ENCODE data around the gene PRDM10.
"Not testable (repeated sequence)": the region's sequence is repeated elsewhere in the genome, so short reads cannot be mapped to it uniquely, and the experiment has no call there.

PRDM10 gene

DNA sequence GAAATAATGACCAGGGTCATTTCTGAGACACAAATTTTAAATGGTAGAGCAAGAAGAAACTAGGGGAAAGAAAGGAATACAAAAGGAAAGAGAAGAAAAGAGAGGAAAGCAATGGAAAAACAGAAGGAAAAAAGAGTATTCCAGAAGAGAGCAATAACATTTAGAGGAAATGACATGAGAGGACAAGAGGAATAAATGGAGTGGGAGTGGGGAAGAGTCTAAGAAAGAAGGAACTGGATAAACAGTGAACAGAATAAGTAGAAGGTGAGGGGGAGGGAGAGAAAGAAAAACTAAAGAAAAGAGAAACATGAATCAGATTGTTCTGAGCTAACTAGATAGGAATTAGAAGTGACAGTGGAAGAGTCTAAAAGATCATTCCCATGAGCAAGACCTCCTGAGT lies 28.4 kb downstream of the PRDM10 start:
- Histone ChIP-seq H3K27me3 (ENCODE audit: control insufficient read depth, insufficient read depth, low read length) (no peaks in the 10 kb centered on the region), H3K4me3 (ENCODE audit: low read depth, low read length) (no peak overlapping the region), H3K4me1 (ENCODE audit: control insufficient read depth, insufficient read depth, low read length) (peaks cover 18% of the 10 kb centered on the region), H3K9me3 (ENCODE audit: control insufficient read depth, insufficient read depth, low read length) (no peaks in the 10 kb centered on the region), H3K27ac (ENCODE audit: low read depth, low read length) (peak overlapping the region; percentile 48), H3K9ac (ENCODE audit: low read depth, low read length) (no peak overlapping the region), H3K36me3 (ENCODE audit: control insufficient read depth, insufficient read depth, low read length) (no peaks in the 10 kb centered on the region)

- Histone ChIP-seq H3K27ac (ENCODE audit: low read depth, low read length) (peak overlapping the region; percentile 48), H3K9me3 (ENCODE audit: control insufficient read depth, insufficient read depth, low read length) (no peaks in the 10 kb centered on the region), H3K4me3 (ENCODE audit: low read depth, low read length) (no peak overlapping the region; the same call in 1 of the 2 replicates), H3K27me3 (ENCODE audit: control insufficient read depth, insufficient read depth, low read length) (no peaks in the 10 kb centered on the region), H3K9ac (ENCODE audit: low read depth, low read length) (no peak overlapping the region), H3K4me1 (ENCODE audit: control insufficient read depth, insufficient read depth, low read length) (peaks cover 18% of the 10 kb centered on the region), H3K36me3 (ENCODE audit: control insufficient read depth, insufficient read depth, low read length) (no peaks in the 10 kb centered on the region)
These were observed 28.8 kb downstream of the PRDM10 start for GRCh38 chr11:129973809-129974208.

DNA sequence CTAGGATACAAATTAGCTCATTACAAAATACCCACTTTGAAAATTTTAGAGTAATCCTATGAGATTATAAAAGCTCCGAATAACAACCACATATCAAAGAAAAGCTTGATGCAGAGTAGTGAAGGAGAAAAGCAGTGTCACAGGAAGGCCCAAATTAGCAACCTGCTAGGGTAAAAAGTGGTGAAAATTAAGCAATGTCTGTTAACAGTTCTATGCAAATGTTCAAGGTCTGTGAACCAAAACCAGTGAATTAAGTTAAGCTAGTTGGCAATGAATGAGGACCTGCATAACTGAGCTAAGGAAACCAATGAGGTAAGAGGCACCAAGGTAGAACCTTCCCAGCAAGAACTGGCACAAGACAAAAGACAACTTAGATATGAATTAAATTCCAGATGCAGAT lies 29.6 kb downstream of the PRDM10 start:
- Histone ChIP-seq H3K9me3 (ENCODE audit: control insufficient read depth, insufficient read depth, low read length) (no peaks in the 10 kb centered on the region), H3K4me3 (ENCODE audit: low read depth, low read length) (no peak overlapping the region), H3K36me3 (ENCODE audit: control insufficient read depth, insufficient read depth, low read length) (no peaks in the 10 kb centered on the region), H3K27me3 (ENCODE audit: control insufficient read depth, insufficient read depth, low read length) (no peaks in the 10 kb centered on the region), H3K4me1 (ENCODE audit: control insufficient read depth, insufficient read depth, low read length) (peaks cover 18% of the 10 kb centered on the region), H3K9ac (ENCODE audit: low read depth, low read length) (no peak overlapping the region), H3K27ac (ENCODE audit: low read depth, low read length) (peak overlapping the region; percentile 62)

DNA sequence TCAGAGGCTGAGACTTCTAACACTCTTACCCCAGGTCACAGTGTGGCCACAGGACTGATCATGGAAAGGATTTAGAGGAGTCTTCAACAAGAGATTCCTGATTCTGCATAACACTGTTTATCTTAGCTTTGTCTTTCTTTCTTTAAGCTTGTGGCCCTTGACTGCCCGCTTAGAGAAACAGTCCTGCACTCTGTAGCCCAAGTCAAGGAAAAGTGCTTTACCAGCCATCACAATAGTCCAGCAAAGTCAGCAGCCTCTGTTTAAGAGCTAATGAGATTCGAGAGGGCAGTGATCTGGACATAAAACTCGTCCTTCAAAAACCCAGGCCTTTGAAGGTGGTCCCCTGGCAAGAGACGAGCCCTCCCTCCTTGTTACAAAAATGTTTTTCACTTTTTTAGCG lies 30.0 kb downstream of the PRDM10 start:
- Histone ChIP-seq H3K27ac (ENCODE audit: low read depth, low read length) (peak overlapping the region; percentile 62), H3K9ac (ENCODE audit: low read depth, low read length) (no peak overlapping the region), H3K4me1 (ENCODE audit: control insufficient read depth, insufficient read depth, low read length) (peaks cover 18% of the 10 kb centered on the region), H3K27me3 (ENCODE audit: control insufficient read depth, insufficient read depth, low read length) (no peaks in the 10 kb centered on the region), H3K36me3 (ENCODE audit: control insufficient read depth, insufficient read depth, low read length) (no peaks in the 10 kb centered on the region), H3K9me3 (ENCODE audit: control insufficient read depth, insufficient read depth, low read length) (no peaks in the 10 kb centered on the region), H3K4me3 (ENCODE audit: low read depth, low read length) (no peak overlapping the region)

DNA sequence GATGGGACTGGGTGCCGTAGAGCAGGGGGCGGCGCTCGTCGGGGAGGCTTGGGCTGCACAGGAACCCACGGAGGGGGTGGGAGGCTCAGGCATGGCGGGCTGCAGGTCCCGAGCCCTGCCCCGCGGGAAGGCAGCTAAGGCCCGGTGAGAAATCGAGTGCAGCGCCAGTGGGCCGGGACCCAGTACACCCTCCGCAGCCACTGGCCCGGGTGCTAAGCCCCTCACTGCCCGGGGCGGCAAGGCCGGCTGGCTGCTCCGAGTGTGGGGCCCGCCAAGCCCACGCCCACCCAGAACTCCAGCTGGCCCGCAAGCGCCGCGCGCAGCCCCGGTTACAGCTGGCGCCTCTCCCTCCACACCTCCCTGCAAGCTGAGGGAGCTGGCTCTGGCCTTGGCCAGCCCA lies 30.8 kb downstream of the PRDM10 start:
- not testable (repeated sequence) for H3K9me3 ChIP-seq (ENCODE audit: control insufficient read depth, insufficient read depth, low read length); H3K27ac ChIP-seq (ENCODE audit: low read depth, low read length); H3K36me3 ChIP-seq (ENCODE audit: control insufficient read depth, insufficient read depth, low read length); H3K9ac ChIP-seq (ENCODE audit: low read depth, low read length); H3K4me3 ChIP-seq (ENCODE audit: low read depth, low read length); H3K27me3 ChIP-seq (ENCODE audit: control insufficient read depth, insufficient read depth, low read length)
- peaks cover 18% of the 10 kb centered on the region for H3K4me1 ChIP-seq (ENCODE audit: control insufficient read depth, insufficient read depth, low read length)

GRCh38 chr11:129969920-129970319 lies 32.7 kb downstream of the PRDM10 start:
- Histone ChIP-seq H3K36me3 (ENCODE audit: control insufficient read depth, insufficient read depth, low read length) (no peaks in the 10 kb centered on the region), H3K4me3 (ENCODE audit: low read depth, low read length) (no peak overlapping the region), H3K4me1 (ENCODE audit: control insufficient read depth, insufficient read depth, low read length) (peaks cover 18% of the 10 kb centered on the region)

GRCh38 chr11:129968591-129969419 lies 33.8 kb downstream of the PRDM10 start:
- no peaks in the 10 kb centered on the region for H3K36me3 ChIP-seq (ENCODE audit: control insufficient read depth, insufficient read depth, low read length)
- no peaks in the 10 kb centered on the region for H3K27me3 ChIP-seq (ENCODE audit: control insufficient read depth, insufficient read depth, low read length)
- peaks cover 13% of the 10 kb centered on the region for H3K4me1 ChIP-seq (ENCODE audit: control insufficient read depth, insufficient read depth, low read length)
- H3K27ac ChIP-seq (ENCODE audit: low read depth, low read length) = no peak overlapping the region
- H3K4me3 ChIP-seq (ENCODE audit: low read depth, low read length) = no peak overlapping the region
- H3K9me3 ChIP-seq (ENCODE audit: control insufficient read depth, insufficient read depth, low read length) = no peaks in the 10 kb centered on the region
- H3K9ac ChIP-seq (ENCODE audit: low read depth, low read length) = no peak overlapping the region

More at GRCh38 chr11:129969920-129970319, 32.7 kb downstream of the PRDM10 start:
- Histone ChIP-seq H3K27ac (ENCODE audit: low read depth, low read length) (no peak overlapping the region), H3K27me3 (ENCODE audit: control insufficient read depth, insufficient read depth, low read length) (no peaks in the 10 kb centered on the region), H3K9ac (ENCODE audit: low read depth, low read length) (no peak overlapping the region), H3K9me3 (ENCODE audit: control insufficient read depth, insufficient read depth, low read length) (no peaks in the 10 kb centered on the region)

DNA sequence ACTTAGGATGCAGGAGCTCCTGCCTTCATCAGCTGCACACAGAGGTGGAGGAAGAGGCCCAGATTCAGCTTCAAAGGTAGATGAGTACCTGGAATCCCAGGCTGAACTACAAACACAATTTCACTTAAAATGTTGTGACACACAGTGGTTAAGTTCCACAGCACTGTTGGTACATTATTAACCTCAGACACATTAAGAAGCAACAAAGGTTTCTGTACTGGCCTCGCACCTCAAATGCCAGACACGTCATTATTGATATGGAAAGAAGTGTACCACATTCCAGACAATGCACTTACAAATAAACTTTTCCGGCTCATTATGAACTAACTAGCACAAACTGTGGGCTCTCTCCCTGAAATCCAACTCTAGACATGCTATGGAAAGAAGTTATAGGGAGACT lies 34.6 kb downstream of the PRDM10 start:
- Histone ChIP-seq H3K9ac (ENCODE audit: low read depth, low read length) (no peak overlapping the region), H3K27ac (ENCODE audit: low read depth, low read length) (no peak overlapping the region)

GRCh38 chr11:129965248-129965647 lies 37.4 kb downstream of the PRDM10 start:
- no peaks in the 10 kb centered on the region for H3K4me1 ChIP-seq (ENCODE audit: control insufficient read depth, insufficient read depth, low read length)
- H3K9ac ChIP-seq (ENCODE audit: low read depth, low read length) = no peak overlapping the region
- no peaks in the 10 kb centered on the region for H3K9me3 ChIP-seq (ENCODE audit: control insufficient read depth, insufficient read depth, low read length)
- H3K27me3 ChIP-seq (ENCODE audit: control insufficient read depth, insufficient read depth, low read length) = no peaks in the 10 kb centered on the region
- H3K36me3 ChIP-seq (ENCODE audit: control insufficient read depth, insufficient read depth, low read length) = peaks cover 7% of the 10 kb centered on the region
- no peak overlapping the region for H3K4me3 ChIP-seq (ENCODE audit: low read depth, low read length)
- H3K27ac ChIP-seq (ENCODE audit: low read depth, low read length) = no peak overlapping the region

More for the DNA sequence above, 34.6 kb downstream of the PRDM10 start:
- no peaks in the 10 kb centered on the region for H3K36me3 ChIP-seq (ENCODE audit: control insufficient read depth, insufficient read depth, low read length)
- no peak overlapping the region for H3K4me3 ChIP-seq (ENCODE audit: low read depth, low read length)
- H3K27me3 ChIP-seq (ENCODE audit: control insufficient read depth, insufficient read depth, low read length) = no peaks in the 10 kb centered on the region
- no peaks in the 10 kb centered on the region for H3K9me3 ChIP-seq (ENCODE audit: control insufficient read depth, insufficient read depth, low read length)
- H3K4me1 ChIP-seq (ENCODE audit: control insufficient read depth, insufficient read depth, low read length) = peaks cover 5% of the 10 kb centered on the region

DNA sequence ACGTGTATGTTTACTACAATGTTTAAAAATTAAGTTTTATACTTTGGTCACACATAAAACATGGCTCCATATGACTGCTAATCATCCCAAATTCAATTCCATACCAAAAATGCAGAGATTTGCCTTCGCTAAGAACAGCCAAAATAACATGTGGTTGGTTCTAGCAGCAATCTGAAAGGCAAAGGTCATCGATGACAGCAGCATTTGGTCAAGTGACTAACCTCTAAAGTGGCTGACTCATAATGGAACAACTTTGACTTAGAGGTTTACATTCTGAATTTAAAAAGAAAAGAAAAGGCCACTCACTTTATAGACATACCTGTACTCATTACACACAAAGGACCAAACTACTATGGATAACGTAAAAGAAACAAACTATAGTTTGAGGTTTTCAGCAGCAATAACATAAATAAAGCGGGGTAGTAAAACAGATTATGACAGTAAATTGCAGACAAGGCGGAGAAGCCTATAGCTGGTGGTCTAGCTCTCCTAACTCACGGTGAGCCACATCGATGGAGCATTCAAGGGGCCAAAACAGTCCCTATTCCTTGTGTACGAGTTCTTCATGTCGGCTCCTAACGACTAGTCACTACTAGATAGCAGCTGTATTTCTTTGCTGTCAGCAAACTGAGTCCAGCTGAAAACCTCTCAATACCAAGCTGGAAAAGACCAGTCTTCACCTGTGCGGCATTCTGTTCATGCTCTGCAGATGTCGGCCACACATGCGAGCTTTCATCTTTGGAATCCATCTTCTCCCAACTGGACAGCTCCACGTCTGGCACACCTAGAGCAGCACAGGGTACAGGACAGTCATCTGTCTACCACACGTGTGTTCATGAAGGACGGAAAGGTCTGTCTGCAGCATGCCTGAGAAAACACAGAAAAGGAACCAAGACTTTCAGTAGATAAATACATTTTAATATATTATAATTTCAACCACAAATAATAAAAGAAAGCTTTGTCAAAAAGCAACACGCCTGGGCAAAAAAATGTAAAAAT lies 42.1 kb downstream of the PRDM10 start:
- no peak overlapping the region for H3K4me3 ChIP-seq (ENCODE audit: low read depth, low read length)
- H3K27ac ChIP-seq (ENCODE audit: low read depth, low read length) = no peak overlapping the region
- no peaks in the 10 kb centered on the region for H3K4me1 ChIP-seq (ENCODE audit: control insufficient read depth, insufficient read depth, low read length)
- H3K36me3 ChIP-seq (ENCODE audit: control insufficient read depth, insufficient read depth, low read length) = peaks cover 25% of the 10 kb centered on the region
- no peak overlapping the region for H3K9ac ChIP-seq (ENCODE audit: low read depth, low read length)
- H3K27me3 ChIP-seq (ENCODE audit: control insufficient read depth, insufficient read depth, low read length) = no peaks in the 10 kb centered on the region
- no peaks in the 10 kb centered on the region for H3K9me3 ChIP-seq (ENCODE audit: control insufficient read depth, insufficient read depth, low read length)

DNA sequence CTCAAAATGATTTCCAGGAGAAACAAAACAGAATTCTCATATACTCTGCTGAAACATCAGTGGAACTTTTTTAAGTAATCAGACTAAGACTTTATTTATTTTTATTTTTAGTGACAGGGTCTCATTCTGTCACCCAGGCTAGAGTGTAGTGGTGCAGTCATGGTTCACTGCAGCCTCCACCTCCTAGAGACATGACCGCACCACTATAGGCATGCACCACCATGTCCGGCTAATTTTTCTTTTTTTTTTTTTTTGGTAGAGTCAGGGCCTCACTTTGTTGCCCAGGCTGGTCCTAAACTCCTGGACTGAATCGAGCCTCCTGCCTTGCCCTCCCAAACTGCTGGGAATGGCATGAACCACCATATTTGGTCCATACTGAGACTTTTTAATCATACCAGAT lies 42.9 kb downstream of the PRDM10 start:
- no peak overlapping the region for H3K27ac ChIP-seq (ENCODE audit: low read depth, low read length)
- peaks cover 33% of the 10 kb centered on the region for H3K36me3 ChIP-seq (ENCODE audit: control insufficient read depth, insufficient read depth, low read length)
- no peak overlapping the region for H3K9ac ChIP-seq (ENCODE audit: low read depth, low read length)
- H3K27me3 ChIP-seq (ENCODE audit: control insufficient read depth, insufficient read depth, low read length) = no peaks in the 10 kb centered on the region
- H3K9me3 ChIP-seq (ENCODE audit: control insufficient read depth, insufficient read depth, low read length) = no peaks in the 10 kb centered on the region
- H3K4me1 ChIP-seq (ENCODE audit: control insufficient read depth, insufficient read depth, low read length) = no peaks in the 10 kb centered on the region
- H3K4me3 ChIP-seq (ENCODE audit: low read depth, low read length) = no peak overlapping the region

Measured in HUES48 (cell line).